Kidney tubule cell (primary cell): ENCODE measurements around the gene ITGA2.

Source experiments
- DNase-seq: peaks from one replicate; pipeline ENCODE4 v3.0.0-alpha.2; 2018; ENCODE audit warnings: low spot score

The ITGA2 gene

GRCh38 chr5:53017794-53018391, 28.7 kb downstream of the ITGA2 start:
- DNase-seq = no peak

- DNase-seq = peak; percentile 89
Observed at GRCh38 chr5:53019320-53019719, 30.2 kb downstream of the ITGA2 start.

GRCh38 chr5:53022930-53023511, 33.9 kb downstream of the ITGA2 start:
- no peak for DNase-seq

GRCh38 chr5:53023969-53024368, 34.8 kb downstream of the ITGA2 start:
- peak; percentile 59 for DNase-seq

- no peak for DNase-seq
Observed at GRCh38 chr5:53024535-53024934, 35.4 kb downstream of the ITGA2 start.

- DNase-seq = no peak
Observed at GRCh38 chr5:53025487-53025886, 36.3 kb downstream of the ITGA2 start.

- peak; percentile 72 for DNase-seq
Observed at GRCh38 chr5:53027913-53028312, 38.8 kb downstream of the ITGA2 start.

GRCh38 chr5:53029608-53030007, 40.5 kb downstream of the ITGA2 start:
- DNase-seq = peak; percentile 30

- DNase-seq = no peak
Observed at GRCh38 chr5:53030893-53031292, 41.7 kb downstream of the ITGA2 start.

GRCh38 chr5:53031695-53032096, 42.5 kb downstream of the ITGA2 start:
- DNase-seq = peak; percentile 90

- DNase-seq = no peak
Observed at GRCh38 chr5:53032188-53032587, 43.0 kb downstream of the ITGA2 start.

- DNase-seq = no peak
Observed at GRCh38 chr5:53034832-53035231, 45.7 kb downstream of the ITGA2 start.

- DNase-seq = peak; percentile 97
Observed at GRCh38 chr5:53035868-53036381, 46.8 kb downstream of the ITGA2 start.

- DNase-seq = peak; percentile 93
Observed at GRCh38 chr5:53037141-53037859, 48.1 kb downstream of the ITGA2 start.

GRCh38 chr5:53038196-53038847, 49.2 kb downstream of the ITGA2 start:
- peak; percentile 40 for DNase-seq

- DNase-seq = no peak
Observed at GRCh38 chr5:53039855-53040254, 50.7 kb downstream of the ITGA2 start.

- DNase-seq = no peak
Observed at GRCh38 chr5:53041071-53041692, 52.0 kb downstream of the ITGA2 start.

- DNase-seq = no peak
Observed at GRCh38 chr5:53041740-53042139, 52.6 kb downstream of the ITGA2 start.

GRCh38 chr5:53045263-53045662, 56.1 kb downstream of the ITGA2 start:
- DNase-seq = no peak

- DNase-seq = no peak
Observed at GRCh38 chr5:53048248-53048647, 59.1 kb downstream of the ITGA2 start.

- DNase-seq = no peak
Observed at GRCh38 chr5:53052499-53052898, 63.3 kb downstream of the ITGA2 start.

GRCh38 chr5:53053364-53053763, 64.2 kb downstream of the ITGA2 start:
- no peak for DNase-seq
